OCI-LY1 (cell line): ENCODE measurements around the gene STXBP2.

Experiments
- H2AFZ ChIP-seq: fragments of 200-600 bp; sonication (generic), shearing (Covaris generic); 2 replicates; pipeline ENCODE4 v1.6.0; 2014; ENCODE audit warnings: antibody characterized with exemption, mild to moderate bottlenecking, low read length
- H3F3A ChIP-seq: fragments of 200-600 bp; sonication (generic), shearing (Covaris generic); 2 replicates; pipeline ENCODE4 v1.6.0; 2014; ENCODE audit warnings: mild to moderate bottlenecking, antibody characterized with exemption, low read length, moderate library complexity; ENCODE audit not compliant: insufficient read depth
- H3K27ac ChIP-seq: fragments of 200-600 bp; sonication (generic); 2 replicates; pipeline ENCODE4 v1.5.1; 2014; ENCODE audit warnings: low read length, mixed run types, mild to moderate bottlenecking, low read depth; ENCODE audit not compliant: poor library complexity, severe bottlenecking
- H3K27me3 ChIP-seq: fragments of 200-600 bp; sonication (generic); 2 replicates; pipeline ENCODE4 v1.6.0; 2014; ENCODE audit warnings: antibody characterized with exemption, mild to moderate bottlenecking, low read length, moderate library complexity; ENCODE audit not compliant: insufficient read depth
- H3K36me3 ChIP-seq: fragments of 200-600 bp; sonication (generic); 2 replicates; pipeline ENCODE4 v1.6.1; 2014; ENCODE audit warnings: mild to moderate bottlenecking, antibody characterized with exemption, low read length, moderate library complexity, mixed read lengths; ENCODE audit not compliant: insufficient read depth
- H3K4me1 ChIP-seq: fragments of 200-600 bp; sonication (generic); 2 replicates; pipeline ENCODE4 v1.5.1; 2014; ENCODE audit warnings: mild to moderate bottlenecking, low read length, moderate library complexity; ENCODE audit not compliant: insufficient read depth, severe bottlenecking
- H3K4me2 ChIP-seq: fragments of 200-600 bp; sonication (generic), shearing (Covaris generic); 2 replicates; pipeline ENCODE4 v1.6.1; 2014; ENCODE audit warnings: low read length
- H3K4me3 ChIP-seq: fragments of 200-600 bp; sonication (generic); 2 replicates; pipeline ENCODE4 v1.5.1; 2014; ENCODE audit warnings: low read length, low read depth, mild to moderate bottlenecking, mixed read lengths; ENCODE audit not compliant: poor library complexity, severe bottlenecking
- H3K79me2 ChIP-seq: fragments of 200-600 bp; shearing (Covaris generic); 2 replicates; pipeline ENCODE4 v1.6.1; 2016; ENCODE audit warnings: mixed run types, low read length, mixed read lengths; ENCODE audit not compliant: insufficient read depth
- H3K9ac ChIP-seq: fragments of 200-600 bp; sonication (generic), shearing (Covaris generic); 2 replicates; pipeline ENCODE4 v1.6.1; 2014; ENCODE audit warnings: mild to moderate bottlenecking, low read length, mixed read lengths
- H3K9me2 ChIP-seq: fragments of 200-600 bp; sonication (generic), shearing (Covaris generic); 2 replicates; pipeline ENCODE4 v1.6.1; 2014; ENCODE audit warnings: low read depth, mild to moderate bottlenecking, low read length, mixed read lengths
- H3K9me3 ChIP-seq: fragments of 200-600 bp; shearing (Covaris generic); 2 replicates; pipeline ENCODE4 v1.6.1; 2014; ENCODE audit warnings: low read length, mixed read lengths
- H4K20me1 ChIP-seq: fragments of 200-600 bp; sonication (generic), shearing (Covaris generic); 2 replicates; pipeline ENCODE4 v1.6.0; 2016; ENCODE audit warnings: mild to moderate bottlenecking, low read length; ENCODE audit not compliant: insufficient read depth
- EZH2 ChIP-seq: fragments of 200-600 bp; sonication (generic), shearing (Covaris generic); IDR thresholded peaks from 2 replicates; pipeline ENCODE4 v1.8.0; 2017; ENCODE audit warnings: borderline replicate concordance, mixed run types, mild to moderate bottlenecking, antibody characterized with exemption, low read length, moderate library complexity, mixed read lengths
- TF ChIP-seq, protein P1 (sequence below): fragments of 200-600 bp; sonication (generic), shearing (Covaris generic); IDR thresholded peaks from 2 replicates; pipeline ENCODE4 v1.5.1; 2017; ENCODE audit warnings: mild to moderate bottlenecking, antibody characterized with exemption, low read length, moderate library complexity, mixed read lengths

Gene STXBP2

DNA sequence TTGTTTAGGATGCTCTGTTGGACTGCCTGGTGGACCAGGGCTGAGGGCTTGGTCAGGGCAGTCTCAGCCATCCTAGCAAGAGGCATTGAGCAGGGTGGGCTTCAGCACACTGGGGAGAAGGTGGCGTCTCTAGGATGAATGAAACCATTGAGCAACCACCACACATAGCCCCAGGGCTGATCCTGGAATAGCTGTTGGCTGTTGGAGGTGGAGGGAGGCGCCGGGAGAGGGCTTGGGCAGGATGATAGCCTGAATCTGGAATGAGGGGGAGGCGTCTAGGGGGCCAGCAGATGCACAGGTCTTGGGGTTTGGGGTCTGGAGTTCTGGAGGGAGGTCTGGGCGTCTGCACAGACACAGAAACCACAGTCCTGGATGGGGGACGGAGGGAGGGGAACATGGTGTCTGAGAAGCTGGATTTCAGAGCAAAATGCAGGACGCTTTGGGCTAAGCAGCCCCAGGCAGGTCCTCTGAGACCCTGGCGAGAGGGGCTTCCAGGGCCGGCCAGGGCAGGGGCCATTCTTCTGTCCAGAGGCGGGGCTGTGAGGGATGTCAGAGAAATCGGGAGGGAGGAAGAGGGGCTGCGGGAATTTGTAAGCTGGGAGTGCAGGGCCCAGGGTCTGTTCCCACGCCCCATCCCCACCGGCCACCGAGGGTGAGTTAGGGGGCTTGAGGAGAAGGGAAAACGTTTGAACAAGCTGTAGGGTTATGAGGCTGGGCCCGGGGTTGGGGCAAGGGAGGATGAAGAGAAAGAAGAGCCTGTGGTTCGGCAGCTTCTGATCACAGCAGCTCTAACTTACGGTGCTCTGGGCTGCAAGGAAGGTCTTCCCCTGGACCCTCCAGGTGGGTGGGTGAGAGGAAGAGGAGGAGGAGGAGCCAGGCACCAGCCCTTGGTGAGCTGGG is 48.9 kb downstream of the STXBP2 start:
- TF ChIP-seq EZH2, result no peak
- TF ChIP-seq, protein P1, sequence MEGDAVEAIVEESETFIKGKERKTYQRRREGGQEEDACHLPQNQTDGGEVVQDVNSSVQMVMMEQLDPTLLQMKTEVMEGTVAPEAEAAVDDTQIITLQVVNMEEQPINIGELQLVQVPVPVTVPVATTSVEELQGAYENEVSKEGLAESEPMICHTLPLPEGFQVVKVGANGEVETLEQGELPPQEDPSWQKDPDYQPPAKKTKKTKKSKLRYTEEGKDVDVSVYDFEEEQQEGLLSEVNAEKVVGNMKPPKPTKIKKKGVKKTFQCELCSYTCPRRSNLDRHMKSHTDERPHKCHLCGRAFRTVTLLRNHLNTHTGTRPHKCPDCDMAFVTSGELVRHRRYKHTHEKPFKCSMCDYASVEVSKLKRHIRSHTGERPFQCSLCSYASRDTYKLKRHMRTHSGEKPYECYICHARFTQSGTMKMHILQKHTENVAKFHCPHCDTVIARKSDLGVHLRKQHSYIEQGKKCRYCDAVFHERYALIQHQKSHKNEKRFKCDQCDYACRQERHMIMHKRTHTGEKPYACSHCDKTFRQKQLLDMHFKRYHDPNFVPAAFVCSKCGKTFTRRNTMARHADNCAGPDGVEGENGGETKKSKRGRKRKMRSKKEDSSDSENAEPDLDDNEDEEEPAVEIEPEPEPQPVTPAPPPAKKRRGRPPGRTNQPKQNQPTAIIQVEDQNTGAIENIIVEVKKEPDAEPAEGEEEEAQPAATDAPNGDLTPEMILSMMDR, result no peak
- no peak overlapping the region for H3K4me3 ChIP-seq
- peaks cover 5% of the 10 kb centered on the region for H3K4me1 ChIP-seq
- H3K4me2 ChIP-seq, result no peak overlapping the region
- no peaks in the 10 kb centered on the region for H3K79me2 ChIP-seq
- H3K9ac ChIP-seq, result no peak overlapping the region
- H4K20me1 ChIP-seq, result no peaks in the 10 kb centered on the region
- H2AFZ ChIP-seq, result no peak overlapping the region
- H3K9me3 ChIP-seq, result no peaks in the 10 kb centered on the region
- no peaks in the 10 kb centered on the region for H3K9me2 ChIP-seq
- H3F3A ChIP-seq, result no peaks in the 10 kb centered on the region
- H3K27ac ChIP-seq, result no peak overlapping the region
- no peaks in the 10 kb centered on the region for H3K27me3 ChIP-seq
- H3K36me3 ChIP-seq, result peaks cover 16% of the 10 kb centered on the region

DNA sequence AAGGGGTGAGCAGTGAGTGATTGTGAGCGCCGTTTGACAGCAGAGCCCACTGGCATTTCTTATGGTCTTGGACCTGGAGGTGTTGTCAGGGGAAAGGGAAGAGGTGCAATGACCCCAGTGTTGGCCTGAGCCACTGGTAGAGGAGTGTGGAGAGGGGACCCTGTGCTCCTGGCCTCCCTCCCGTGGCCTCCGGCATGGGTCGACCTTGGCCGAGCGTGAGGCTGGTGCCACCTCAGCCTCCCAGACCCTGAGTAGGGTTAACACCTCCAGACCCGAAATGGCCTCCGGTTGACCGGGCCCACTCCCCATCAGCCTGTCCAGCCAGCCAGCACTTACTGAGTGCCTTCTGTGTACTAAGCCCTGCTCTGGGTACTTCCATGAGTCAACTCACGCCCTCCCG is 50.3 kb downstream of the STXBP2 start:
- Histone ChIP-seq H3K9me2 (no peaks in the 10 kb centered on the region), H2AFZ (no peak overlapping the region), H3K4me3 (no peak overlapping the region), H3K27me3 (no peaks in the 10 kb centered on the region), H3K36me3 (peaks cover 12% of the 10 kb centered on the region), H4K20me1 (no peaks in the 10 kb centered on the region), H3K27ac (no peak overlapping the region), H3K4me1 (no peaks in the 10 kb centered on the region), H3K9ac (no peak overlapping the region), H3K4me2 (no peak overlapping the region), H3K79me2 (no peaks in the 10 kb centered on the region), H3F3A (no peaks in the 10 kb centered on the region), H3K9me3 (no peaks in the 10 kb centered on the region)
- TF ChIP-seq, protein P1, result no peak

DNA sequence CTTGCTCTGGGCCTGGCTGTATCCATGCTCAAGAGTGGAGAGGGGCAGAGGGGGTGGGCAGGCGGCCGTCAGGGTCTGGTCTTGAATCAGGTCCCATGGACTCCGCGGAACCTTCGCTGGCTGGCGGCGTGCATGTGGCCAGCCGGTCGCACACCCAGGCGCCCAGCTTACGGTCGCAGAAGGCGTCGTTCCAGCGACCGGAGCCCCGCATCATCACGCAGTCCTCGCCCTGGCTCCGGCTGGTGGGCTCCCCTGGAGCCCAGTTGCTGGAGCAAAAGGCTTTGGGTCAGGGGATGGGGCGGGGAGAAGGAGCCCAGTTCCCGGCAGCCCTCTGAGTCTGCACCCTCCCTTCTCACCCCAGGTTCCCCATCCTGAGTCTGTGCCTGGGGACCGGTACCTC is 52.3 kb downstream of the STXBP2 start:
- no peaks in the 10 kb centered on the region; the same call in 1 of the 2 replicates for H3K36me3 ChIP-seq
- H2AFZ ChIP-seq, result no peak overlapping the region
- H3K9me2 ChIP-seq, result no peaks in the 10 kb centered on the region
- H3K4me2 ChIP-seq, result no peak overlapping the region
- no peaks in the 10 kb centered on the region for H3K27me3 ChIP-seq
- no peak overlapping the region for H3K27ac ChIP-seq
- H3K79me2 ChIP-seq, result no peaks in the 10 kb centered on the region
- no peaks in the 10 kb centered on the region for H4K20me1 ChIP-seq
- H3F3A ChIP-seq, result no peaks in the 10 kb centered on the region
- TF ChIP-seq EZH2, result no peak
- TF ChIP-seq, protein P1, result no peak
- H3K9me3 ChIP-seq, result no peaks in the 10 kb centered on the region
- no peak overlapping the region for H3K4me3 ChIP-seq
- H3K9ac ChIP-seq, result no peak overlapping the region
- no peaks in the 10 kb centered on the region for H3K4me1 ChIP-seq
